Tibial artery (tissue), 4 donors: ENCODE results near the gene CCDC91.

Experiments used
- DNase-seq, 2 donors: peaks; one replicate each; pipeline ENCODE4 v3.0.0-alpha.2; 2019
- H3K27ac ChIP-seq, 2 donors: fragments of 200-600 bp; sonication (generic) in 1 of 2; 1 replicate in 1 of 2; 2 replicates in 1 of 2; pipeline ENCODE4 v1.5.1; 2018 to 2019; ENCODE audit warnings: mild to moderate bottlenecking in 1 of 2
- H3K27me3 ChIP-seq, 2 donors: fragments of 200-600 bp; sonication (generic) in 1 of 2; one replicate each; pipeline versions ENCODE4 v1.5.1 to v1.6.0; 2016 to 2019
- H3K36me3 ChIP-seq, 3 donors: fragments of 200-600 bp; sonication (generic) in 2 of 3; one replicate each; pipeline ENCODE4 v1.5.1; 2016 to 2019; ENCODE audit warnings: mild to moderate bottlenecking in 2 of 3
- H3K4me1 ChIP-seq, 4 donors: fragments of 200-600 bp; sonication (generic) in 2 of 4; 1 replicate in 3 of 4; 2 replicates in 1 of 4; pipeline ENCODE4 v1.5.1; 2016 to 2019
- H3K4me3 ChIP-seq, 2 donors: fragments of 200-600 bp; sonication (generic) in 1 of 2; 1 replicate in 1 of 2; 2 replicates in 1 of 2; pipeline ENCODE4 v1.5.1; 2018 to 2019; ENCODE audit warnings: mild to moderate bottlenecking in 2 of 2
- H3K9me3 ChIP-seq, 3 donors: fragments of 200-600 bp; sonication (generic) in 1 of 3; one replicate each; pipeline ENCODE4 v1.5.1; 2016 to 2019
- intact Hi-C: fragments of 100-400 bp; cut with DNase I; formaldehyde crosslinking; loops from one replicate; pipeline ENCODE4 v1.15.0; 2023; ENCODE audit warnings: low total_unique reads
- TF ChIP-seq, protein P1 (sequence below), 2 experiments: fragments of 200-600 bp in 1 of 2; fragments of 450-650 bp in 1 of 2; IDR thresholded peaks; one replicate each; pipeline ENCODE4 v1.5.1; 2017 to 2019; ENCODE audit warnings: antibody characterized with exemption in 2 of 2, mild to moderate bottlenecking in 1 of 2, moderate library complexity in 1 of 2

Gene CCDC91

GRCh38 chr12:28180786-28181185, 9.5 kb upstream of the CCDC91 start:
- H3K27me3 ChIP-seq = no peaks in the 10 kb centered on the region
- no peaks in the 10 kb centered on the region for H3K4me1 ChIP-seq
- no peaks in the 10 kb centered on the region for H3K9me3 ChIP-seq
- intact Hi-C loops = no loop called here
- no peaks in the 10 kb centered on the region for H3K36me3 ChIP-seq
- TF ChIP-seq, protein P1, sequence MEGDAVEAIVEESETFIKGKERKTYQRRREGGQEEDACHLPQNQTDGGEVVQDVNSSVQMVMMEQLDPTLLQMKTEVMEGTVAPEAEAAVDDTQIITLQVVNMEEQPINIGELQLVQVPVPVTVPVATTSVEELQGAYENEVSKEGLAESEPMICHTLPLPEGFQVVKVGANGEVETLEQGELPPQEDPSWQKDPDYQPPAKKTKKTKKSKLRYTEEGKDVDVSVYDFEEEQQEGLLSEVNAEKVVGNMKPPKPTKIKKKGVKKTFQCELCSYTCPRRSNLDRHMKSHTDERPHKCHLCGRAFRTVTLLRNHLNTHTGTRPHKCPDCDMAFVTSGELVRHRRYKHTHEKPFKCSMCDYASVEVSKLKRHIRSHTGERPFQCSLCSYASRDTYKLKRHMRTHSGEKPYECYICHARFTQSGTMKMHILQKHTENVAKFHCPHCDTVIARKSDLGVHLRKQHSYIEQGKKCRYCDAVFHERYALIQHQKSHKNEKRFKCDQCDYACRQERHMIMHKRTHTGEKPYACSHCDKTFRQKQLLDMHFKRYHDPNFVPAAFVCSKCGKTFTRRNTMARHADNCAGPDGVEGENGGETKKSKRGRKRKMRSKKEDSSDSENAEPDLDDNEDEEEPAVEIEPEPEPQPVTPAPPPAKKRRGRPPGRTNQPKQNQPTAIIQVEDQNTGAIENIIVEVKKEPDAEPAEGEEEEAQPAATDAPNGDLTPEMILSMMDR (IDR thresholded peaks at IDR 0.05) = no peak
- H3K4me3 ChIP-seq = no peak overlapping the region
- H3K27ac ChIP-seq = no peak overlapping the region
- DNase-seq = no peak

GRCh38 chr12:28184375-28184774, 5.9 kb upstream of the CCDC91 start:
- TF ChIP-seq, protein P1 (IDR thresholded peaks at IDR 0.05) = no peak
- intact Hi-C loops = no loop called here

GRCh38 chr12:28186500-28186899, 3.8 kb upstream of the CCDC91 start:
- Histone ChIP-seq H3K27ac (no peak overlapping the region), H3K9me3 (no peaks in the 10 kb centered on the region), H3K27me3 (no peaks in the 10 kb centered on the region), H3K36me3 (no peaks in the 10 kb centered on the region), H3K4me1 (peaks cover 0 to 10% (median 2%) of the 10 kb centered on the region in 4 donors), H3K4me3 (no peak overlapping the region)
- no peak for DNase-seq
- intact Hi-C loops = no loop called here
- TF ChIP-seq, protein P1 (IDR thresholded peaks at IDR 0.05) = no peak

More at GRCh38 chr12:28184375-28184774, 5.9 kb upstream of the CCDC91 start:
- no peak for DNase-seq
- Histone ChIP-seq H3K9me3 (no peaks in the 10 kb centered on the region), H3K4me3 (no peak overlapping the region), H3K27ac (no peak overlapping the region), H3K27me3 (no peaks in the 10 kb centered on the region), H3K36me3 (no peaks in the 10 kb centered on the region), H3K4me1 (peaks cover 0 to 2% (median 0%) of the 10 kb centered on the region in 4 donors)

DNA sequence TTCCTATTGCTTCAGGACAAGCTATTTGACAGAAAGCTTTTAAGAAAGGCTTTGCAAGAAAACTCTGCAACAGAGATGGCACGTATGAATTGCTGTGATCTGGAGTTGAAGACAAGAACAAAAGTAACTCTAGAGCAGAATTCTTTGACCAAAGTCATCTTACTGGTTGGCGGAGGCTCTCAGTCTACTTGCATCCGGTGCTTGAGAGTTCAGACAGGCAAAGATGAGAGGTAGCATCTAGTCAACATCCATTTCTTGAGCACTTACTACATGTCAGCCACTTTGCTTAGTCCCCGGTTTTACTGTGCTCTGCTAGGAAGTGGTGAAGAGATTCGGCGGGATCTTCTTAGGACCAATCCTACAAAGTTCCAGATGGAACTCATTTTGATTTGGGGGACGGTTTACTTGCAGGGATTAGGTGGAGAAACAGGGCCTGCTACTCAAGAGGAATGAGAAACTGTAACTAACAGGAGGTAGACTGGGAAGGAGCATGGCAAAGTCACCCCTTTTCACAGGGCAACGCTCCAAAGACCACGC, 404 bp upstream of the CCDC91 start:
- Histone ChIP-seq H3K36me3 (peaks cover 0 to 4% (median 0%) of the 10 kb centered on the region in 3 donors), H3K4me1 (peaks cover 0 to 16% (median 8%) of the 10 kb centered on the region in 4 donors), H3K27me3 (no peaks in the 10 kb centered on the region), H3K27ac (peak overlapping the region; percentile 96 to 98), H3K9me3 (no peaks in the 10 kb centered on the region), H3K4me3 (peak overlapping the region; percentile 80 to 89)
- intact Hi-C loops = no loop called here
- TF ChIP-seq, protein P1 (IDR thresholded peaks at IDR 0.05) = no peak
- DNase-seq = no peak

DNA sequence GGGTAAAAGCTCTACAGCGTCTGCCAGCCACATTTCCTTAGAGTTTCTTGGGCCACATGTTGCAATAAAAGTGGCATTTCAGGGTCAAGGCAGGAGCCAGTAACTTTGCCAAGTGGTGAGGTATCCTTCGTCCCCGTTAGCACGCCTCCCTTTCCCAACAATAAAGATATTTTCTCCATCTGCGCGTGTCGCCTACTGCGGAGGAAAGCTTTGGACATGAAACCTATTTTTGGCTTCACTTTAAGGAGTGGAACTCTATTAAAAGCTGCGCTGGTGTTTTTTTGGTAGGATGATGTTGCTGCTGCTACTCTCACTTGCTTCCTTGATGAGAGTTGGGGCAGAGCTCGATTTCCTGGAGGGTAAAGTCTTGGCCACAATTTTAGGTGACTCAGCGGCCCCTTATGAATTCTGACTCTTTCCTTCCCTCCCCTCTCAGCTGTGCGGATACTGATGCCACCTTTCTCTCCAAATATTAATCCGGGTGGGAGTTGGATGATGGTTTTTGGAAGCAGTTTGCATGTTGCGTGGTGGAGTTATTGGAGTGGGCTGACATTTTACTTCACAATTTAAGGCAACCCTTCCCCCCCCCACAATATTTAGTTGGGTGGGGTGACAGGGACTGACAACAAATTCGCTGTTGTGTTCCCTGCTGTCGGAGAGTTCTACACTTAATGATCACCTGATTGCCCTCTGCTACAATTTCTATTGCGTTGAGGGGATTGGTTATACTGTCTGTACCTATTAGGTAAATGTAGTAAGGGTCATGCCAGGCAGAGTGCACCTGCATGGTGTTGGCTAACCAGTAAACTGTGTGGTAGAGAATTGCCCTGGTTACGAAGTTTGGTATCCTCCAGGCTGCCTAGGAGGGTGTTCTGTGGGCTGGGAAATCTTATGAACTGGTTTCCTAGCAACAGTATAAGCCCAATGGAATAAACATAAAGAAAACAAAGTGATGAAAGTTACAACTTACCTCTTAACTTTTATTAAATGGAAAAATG, 1.1 kb downstream of the CCDC91 start:
- DNase-seq = no peak

More for the DNA sequence above, 1.1 kb downstream of the CCDC91 start:
- TF ChIP-seq, protein P1 (IDR thresholded peaks at IDR 0.05) = no peak
- intact Hi-C loops = no loop called here
- H3K27ac ChIP-seq = peak overlapping the region; percentile 96 to 98
- H3K9me3 ChIP-seq = no peaks in the 10 kb centered on the region
- H3K36me3 ChIP-seq = peaks cover 0 to 4% (median 0%) of the 10 kb centered on the region in 3 donors
- H3K4me1 ChIP-seq = peaks cover 0 to 16% (median 8%) of the 10 kb centered on the region in 4 donors
- H3K27me3 ChIP-seq = no peaks in the 10 kb centered on the region
- peak overlapping the region; percentile 80 to 89 for H3K4me3 ChIP-seq
